GM21515 (cell line): ENCODE data around the gene CELA2B.
"Not testable (repeated sequence)": the region's sequence is repeated elsewhere in the genome, so short reads cannot be mapped to it uniquely, and the experiment has no call there.

Experiments used
- ATAC-seq: cut with Tn5 transposase; IDR thresholded peaks from one replicate; pipeline ENCODE4 v1.9.1; 2021; ENCODE audit not compliant: unreplicated experiment

Gene CELA2B

GRCh38 chr1:15444468-15445389, 31.2 kb upstream of the CELA2B start:
- no peak for ATAC-seq

GRCh38 chr1:15445390-15446122, 30.3 kb upstream of the CELA2B start:
- ATAC-seq: no peak

GRCh38 chr1:15446212-15446611, 29.7 kb upstream of the CELA2B start:
- no peak for ATAC-seq

GRCh38 chr1:15448877-15449462, 26.9 kb upstream of the CELA2B start:
- no peak for ATAC-seq

- ATAC-seq: no peak
Measured at GRCh38 chr1:15449567-15449966, 26.3 kb upstream of the CELA2B start.

- no peak for ATAC-seq
Measured at GRCh38 chr1:15451014-15451722, 24.7 kb upstream of the CELA2B start.

- ATAC-seq: no peak
Measured at GRCh38 chr1:15452216-15452615, 23.7 kb upstream of the CELA2B start.

- ATAC-seq: no peak
Measured at GRCh38 chr1:15452866-15453571, 22.9 kb upstream of the CELA2B start.

GRCh38 chr1:15453734-15454133, 22.2 kb upstream of the CELA2B start:
- no peak for ATAC-seq

GRCh38 chr1:15454256-15454655, 21.6 kb upstream of the CELA2B start:
- no peak for ATAC-seq

GRCh38 chr1:15455522-15455921, 20.4 kb upstream of the CELA2B start:
- no peak for ATAC-seq

GRCh38 chr1:15456313-15456954, 19.5 kb upstream of the CELA2B start, which contains the start of gene CELA2A:
Gene CELA2A, plus strand, starts transcription at chr1:15456732. Its CDS starts 22 bp downstream, at chr1:15456754.
- ATAC-seq: no peak

GRCh38 chr1:15457585-15457984, 18.3 kb upstream of the CELA2B start:
- ATAC-seq: no peak

GRCh38 chr1:15458388-15458787, 17.5 kb upstream of the CELA2B start:
- not testable (repeated sequence) for ATAC-seq

GRCh38 chr1:15459771-15460707, 15.9 kb upstream of the CELA2B start:
- ATAC-seq: no peak

GRCh38 chr1:15460708-15461095, 15.2 kb upstream of the CELA2B start:
- no peak for ATAC-seq

GRCh38 chr1:15463064-15463800, 12.7 kb upstream of the CELA2B start:
- ATAC-seq: not testable (repeated sequence)

GRCh38 chr1:15463926-15464322, 12.0 kb upstream of the CELA2B start:
- ATAC-seq: not testable (repeated sequence)
